H4 (cell line): ENCODE measurements around the gene SEM1. TPM values are rescaled to one million over a fixed set of nuclear protein-coding genes. Genes with fewer than 3 reads are reported as not detected.
"Not testable (repeated sequence)": the region's sequence is repeated elsewhere in the genome, so short reads cannot be mapped to it uniquely, and the experiment has no call there.

ENCODE experiments used
- DNase-seq: peaks from one replicate; pipeline ENCODE4 v3.0.0-alpha.2; 2015; ENCODE audit warnings: low spot score
- total RNA-seq: library from RNA; depleted of rRNA; stranded (reverse); fragments of >200 nt; shearing (Covaris generic); gene quantifications from 2 replicates; pipeline ENCODE4 v1.2.3, GENCODE V29; 2014; rRNA removed

Gene SEM1
- 228 and 330 TPM in 2 replicates for total RNA-seq

GRCh38 chr7:96709381-96710228 lies at the start of gene SEM1:
Gene SEM1 (minus strand): TSS chr7:96709846. CDS start chr7:96709763, 83 bp downstream.
- DNase-seq = peak; percentile 92

GRCh38 chr7:96757880-96758279 lies 48.2 kb upstream of the SEM1 start:
- DNase-seq = not testable (repeated sequence)

- DNase-seq = no peak
Observed at GRCh38 chr7:96747418-96747940, 37.8 kb upstream of the SEM1 start.

- no peak for DNase-seq
Observed at GRCh38 chr7:96740130-96740529, 30.5 kb upstream of the SEM1 start.

GRCh38 chr7:96739609-96740008 lies 30.0 kb upstream of the SEM1 start:
- DNase-seq = no peak

GRCh38 chr7:96739167-96739566 lies 29.5 kb upstream of the SEM1 start:
- DNase-seq = no peak

- no peak for DNase-seq
Observed at GRCh38 chr7:96738705-96739104, 29.1 kb upstream of the SEM1 start.

- DNase-seq = no peak
Observed at GRCh38 chr7:96737545-96738050, 28.0 kb upstream of the SEM1 start.

GRCh38 chr7:96734343-96734742 lies 24.7 kb upstream of the SEM1 start:
- DNase-seq = no peak

GRCh38 chr7:96729820-96730219 lies 20.2 kb upstream of the SEM1 start:
- DNase-seq = no peak

- no peak for DNase-seq
Observed at GRCh38 chr7:96728139-96728538, 18.5 kb upstream of the SEM1 start.

- DNase-seq = no peak
Observed at GRCh38 chr7:96727534-96728088, 18.0 kb upstream of the SEM1 start.

- DNase-seq = no peak
Observed at GRCh38 chr7:96723622-96724021, 14.0 kb upstream of the SEM1 start.

- not testable (repeated sequence) for DNase-seq
Observed at GRCh38 chr7:96722928-96723327, 13.3 kb upstream of the SEM1 start.

- DNase-seq = no peak
Observed at GRCh38 chr7:96720843-96721242, 11.2 kb upstream of the SEM1 start.

- no peak for DNase-seq
Observed at GRCh38 chr7:96719164-96719563, 9.5 kb upstream of the SEM1 start.

GRCh38 chr7:96718107-96719003 lies 8.7 kb upstream of the SEM1 start:
- DNase-seq = no peak

- DNase-seq = no peak
Observed at GRCh38 chr7:96713037-96713436, 3.4 kb upstream of the SEM1 start.

GRCh38 chr7:96710544-96710943 lies 898 bp upstream of the SEM1 start:
- DNase-seq = no peak

- no peak for DNase-seq
Observed at GRCh38 chr7:96708872-96709271, 774 bp downstream of the SEM1 start.

- no peak for DNase-seq
Observed at GRCh38 chr7:96707901-96708774, 1.5 kb downstream of the SEM1 start.
